Testis (tissue), 3 donors: Measurements from ENCODE around the gene MTG2. TPM values are rescaled to one million over a fixed set of nuclear protein-coding genes. Genes with fewer than 3 reads are reported as not detected.

ENCODE experiments used
- DNase-seq: peaks from one replicate; pipeline ENCODE4 v3.0.0-alpha.2; 2019
- H3K27ac ChIP-seq, 2 donors: fragments of 200-600 bp; sonication (generic); one replicate each; pipeline ENCODE4 v1.5.1; 2019
- H3K27me3 ChIP-seq: fragments of 200-600 bp; sonication (generic); one replicate; pipeline ENCODE4 v1.5.1; 2019
- H3K36me3 ChIP-seq: fragments of 200-600 bp; sonication (generic); one replicate; pipeline ENCODE4 v1.5.1; 2017; ENCODE audit warnings: low read depth; ENCODE audit errors: missing control alignments
- H3K4me1 ChIP-seq: fragments of 200-600 bp; sonication (generic); one replicate; pipeline ENCODE4 v1.5.1; 2019
- H3K4me3 ChIP-seq, 2 donors: fragments of 200-600 bp; sonication (generic); one replicate each; pipeline ENCODE4 v1.5.1; 2017 to 2019
- H3K9me3 ChIP-seq: fragments of 200-600 bp; sonication (generic); one replicate; pipeline ENCODE4 v1.5.1; 2017
- CTCF ChIP-seq, 3 experiments: fragments of 450-650 bp in 2 of 3; fragments of 200-600 bp in 1 of 3; sonication (generic) in 1 of 3; IDR thresholded peaks; one replicate each; pipeline ENCODE4 v1.5.1; 2016 to 2019; ENCODE audit warnings: antibody characterized with exemption in 3 of 3, mild to moderate bottlenecking in 2 of 3, moderate library complexity in 1 of 3
- POLR2A ChIP-seq: fragments of 450-650 bp; IDR thresholded peaks from one replicate; pipeline ENCODE4 v1.6.1; 2017; ENCODE audit warnings: antibody characterized with exemption, mild to moderate bottlenecking, moderate library complexity
- WGBS, 2 donors: methylation state at CpG; one replicate each; pipeline ENCODE4 v1.1.5; 2018; 5-methylcytosine and 5-hydroxymethylcytosine counted together
- intact Hi-C: fragments of 100-400 bp; cut with DNase I; formaldehyde crosslinking; loops from one replicate; pipeline ENCODE4 v1.15.1; 2023; ENCODE audit warnings: low total_unique reads
- polyA plus RNA-seq: library from polyadenylated mRNA; stranded (reverse); fragments of 350-450 nt; fragmentation: Illumina TruSeq; extraction: RNeasy Lipid Tissue Mini Kit (QIAGEN cat#74804); gene quantifications from one replicate; pipeline ENCODE4 v1.2.3, GENCODE V29; 2014; ENCODE audit warnings: low read depth, low replicate concordance; ENCODE audit not compliant: insufficient read depth
- total RNA-seq, 2 donors: library from RNA; depleted of rRNA; stranded (reverse); fragments of >200 nt; gene quantifications; one replicate each; pipeline ENCODE4 v1.2.3, GENCODE V29; 2016

The MTG2 gene
- total and polyA plus RNA-seq, 3 donors from 2014 or later: 53.3 to 76.8 (median 61.9) TPM

- 78 to 88% methylated on average over 10 of the region's 10 CpGs for WGBS, 2 donors
- peaks cover 31% of the 10 kb centered on the region for H3K4me1 ChIP-seq
- no peaks in the 10 kb centered on the region for H3K9me3 ChIP-seq
- intact Hi-C loops: no loop called here
- no peak for TF ChIP-seq POLR2A
- no peak for TF ChIP-seq CTCF (IDR thresholded peaks at IDR 0.05)
- H3K27ac ChIP-seq: no peak overlapping the region
- no peaks in the 10 kb centered on the region for H3K27me3 ChIP-seq
- no peak overlapping the region for H3K4me3 ChIP-seq
- no peak for DNase-seq
- no peaks in the 10 kb centered on the region for H3K36me3 ChIP-seq
These were observed 58.7 kb downstream of the MTG2 start for GRCh38 chr20:62241506-62241905.

GRCh38 chr20:62242176-62242575 is 59.3 kb downstream of the MTG2 start:
- WGBS, 2 donors: 85% methylated on average over 6 of the region's 6 CpGs
- Histone ChIP-seq H3K27me3 (no peaks in the 10 kb centered on the region), H3K36me3 (no peaks in the 10 kb centered on the region), H3K9me3 (no peaks in the 10 kb centered on the region), H3K4me3 (no peak overlapping the region), H3K27ac (no peak overlapping the region), H3K4me1 (peaks cover 35% of the 10 kb centered on the region)
- TF ChIP-seq CTCF (IDR thresholded peaks at IDR 0.05): no peak
- no peak for TF ChIP-seq POLR2A
- intact Hi-C loops: no loop called here
- DNase-seq: no peak

- Histone ChIP-seq H3K4me3 (no peak overlapping the region), H3K36me3 (no peaks in the 10 kb centered on the region), H3K27ac (no peak overlapping the region), H3K4me1 (peaks cover 32% of the 10 kb centered on the region), H3K9me3 (no peaks in the 10 kb centered on the region), H3K27me3 (no peaks in the 10 kb centered on the region)
- no peak for TF ChIP-seq POLR2A
- TF ChIP-seq CTCF (IDR thresholded peaks at IDR 0.05): no peak
- DNase-seq: no peak
- intact Hi-C loops: no loop called here
- 90 to 93% methylated on average over 17 to 18 of the region's 22 CpGs for WGBS, 2 donors
These were observed 60.3 kb downstream of the MTG2 start for GRCh38 chr20:62243106-62243505.

- Histone ChIP-seq H3K36me3 (no peaks in the 10 kb centered on the region), H3K27ac (no peak overlapping the region), H3K4me1 (peaks cover 32% of the 10 kb centered on the region), H3K4me3 (no peak overlapping the region), H3K27me3 (no peaks in the 10 kb centered on the region), H3K9me3 (no peaks in the 10 kb centered on the region)
- intact Hi-C loops: no loop called here
- no peak for TF ChIP-seq CTCF (IDR thresholded peaks at IDR 0.05)
- no peak for TF ChIP-seq POLR2A
- 75 to 76% methylated on average over 21 of the region's 21 CpGs for WGBS, 2 donors
- DNase-seq: no peak
These were observed 61.2 kb downstream of the MTG2 start for GRCh38 chr20:62243906-62244515.

GRCh38 chr20:62244644-62245108 is 61.8 kb downstream of the MTG2 start:
- no peaks in the 10 kb centered on the region for H3K36me3 ChIP-seq
- intact Hi-C loops: no loop called here
- TF ChIP-seq POLR2A: no peak
- WGBS, 2 donors: 50 to 58% methylated on average over 17 of the region's 17 CpGs
- no peaks in the 10 kb centered on the region for H3K9me3 ChIP-seq
- DNase-seq: no peak
- no peaks in the 10 kb centered on the region for H3K27me3 ChIP-seq
- H3K27ac ChIP-seq: no peak overlapping the region
- no peak overlapping the region for H3K4me3 ChIP-seq
- H3K4me1 ChIP-seq: peaks cover 27% of the 10 kb centered on the region
